K562 (cell line): Measurements from ENCODE around the gene ASZ1.

Source experiments
- ETV6 ChIP-seq, 3 experiments: fragments of 150-350 bp in 1 of 3; sonication (generic) in 1 of 3; formaldehyde crosslinking in 1 of 3; IDR thresholded peaks; 2 replicates each; pipeline versions ENCODE4 v1.6.1 to v1.8.0; 2014 to 2022; ENCODE audit warnings: borderline replicate concordance in 2 of 3, low read depth in 2 of 3, antibody characterized with exemption in 1 of 3, low read length in 1 of 3, mild to moderate bottlenecking in 1 of 3, missing genetic modification reagents in 1 of 3
- HDGF ChIP-seq: fragments of 450-650 bp; IDR thresholded peaks from 2 replicates; pipeline ENCODE4 v1.6.1; 2016
- JUNB ChIP-seq: fragments of 450-650 bp; formaldehyde crosslinking; conservative IDR thresholded peaks from 2 replicates; pipeline ENCODE4 v1.4.0; 2020; ENCODE audit warnings: mild to moderate bottlenecking
- L3MBTL2 ChIP-seq: fragments of 450-650 bp; IDR thresholded peaks from 2 replicates; pipeline ENCODE4 v1.6.1; 2016; ENCODE audit warnings: mild to moderate bottlenecking, moderate library complexity
- MEIS2 ChIP-seq: fragments of 450-650 bp; IDR thresholded peaks from 2 replicates; pipeline ENCODE4 v1.6.1; 2014; ENCODE audit warnings: mild to moderate bottlenecking; ENCODE audit not compliant: partially characterized antibody
- SMARCA4 ChIP-seq: fragments of 450-650 bp; IDR thresholded peaks from 2 replicates; pipeline ENCODE4 v1.6.1; 2016
- TRIM28 ChIP-seq: fragments of 450-650 bp; IDR thresholded peaks from 2 replicates; pipeline ENCODE4 v1.6.1; 2017
- ZFP1 ChIP-seq: fragments of 450-650 bp; formaldehyde crosslinking; IDR thresholded peaks from 2 replicates; pipeline ENCODE4 v1.4.0; 2020; ENCODE audit warnings: mild to moderate bottlenecking, mixed read lengths
- ZNF76 ChIP-seq: fragments of 250-450 bp; sonication (Bioruptor Pico); IDR thresholded peaks from 2 replicates; pipeline ENCODE4 v1.4.0; 2020; ENCODE audit warnings: mild to moderate bottlenecking, moderate library complexity, borderline replicate concordance

DNA sequence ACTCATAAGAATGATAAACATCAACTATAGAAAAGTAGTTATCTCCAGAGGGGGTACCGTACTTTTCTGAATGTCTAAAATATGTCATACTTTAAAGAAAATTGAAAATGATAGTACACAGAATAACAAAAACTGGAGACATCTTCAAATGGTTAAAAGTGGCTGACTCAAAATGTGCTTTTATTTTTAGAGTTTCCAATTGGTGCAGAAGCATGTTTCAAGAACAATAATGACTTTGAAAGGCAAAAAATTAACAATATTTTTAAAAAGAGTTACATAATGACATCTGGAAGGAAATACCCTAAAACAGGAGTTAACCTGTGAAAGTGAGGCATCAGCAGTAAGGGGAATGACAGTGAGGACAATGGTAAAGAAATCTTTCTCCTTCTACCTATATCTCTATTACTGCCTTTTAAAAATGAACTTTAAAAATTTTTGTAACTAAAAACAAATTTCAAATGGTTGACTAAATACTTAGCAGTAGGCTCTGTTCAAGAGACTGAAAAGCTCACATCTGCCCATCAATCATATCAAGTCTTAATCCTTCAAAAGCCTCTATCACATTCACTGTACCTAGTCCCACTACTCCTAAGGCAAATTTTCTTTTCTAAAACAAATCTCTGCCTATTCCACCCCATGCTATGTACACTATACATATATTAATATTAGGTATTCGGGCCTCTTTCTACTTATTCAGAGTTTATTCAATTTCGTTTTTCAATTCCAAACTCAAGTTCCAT, 3.0 kb downstream of the ASZ1 start:
- TF ChIP-seq TRIM28 (no peak), JUNB (no peak), MEIS2 (no peak), ZFP1 (CRISPR knock-in tag) (no peak), ETV6 (IDR thresholded peaks at IDR 0.05; ENCODE audit: borderline replicate concordance in 1 of 2, low read depth in 2 of 2, low read length in 1 of 2) (no peak), ETV6 (CRISPR knock-in tag; IDR thresholded peaks at IDR 0.05; ENCODE audit: borderline replicate concordance) (no peak), ZNF76 (CRISPR knock-in tag) (no peak), SMARCA4 (no peak), L3MBTL2 (no peak), HDGF (no peak)
